Stimulated activated naive CD8-positive, alpha-beta T cell treated with anti-CD3 and anti-CD28 coated beads, Interleukin-15, amount 100 ng/mL, for 72 hours (primary cell): ENCODE results near the gene SGMS1.
"Not testable (repeated sequence)": the region's sequence is repeated elsewhere in the genome, so short reads cannot be mapped to it uniquely, and the experiment has no call there.

Experiments
- ATAC-seq: fragments of 150-1000 bp; cut with Tn5 transposase; 2 replicates; pipeline ENCODE4 v1.10.0; 2021; ENCODE audit warnings: mild to moderate bottlenecking, moderate library complexity
- DNase-seq, 2 donors: peaks; one replicate each; pipeline ENCODE4 v3.0.0; 2021 to 2022
- H3K27ac Mint-ChIP-seq, 2 donors: one replicate each; pipeline ENCODE4 v1.8.0; 2022; ENCODE audit warnings: mild to moderate bottlenecking in 2 of 2, mixed read lengths in 2 of 2, moderate library complexity in 2 of 2
- H3K27me3 Mint-ChIP-seq: one replicate; pipeline ENCODE4 v1.8.0; 2022; ENCODE audit warnings: mixed read lengths
- H3K4me1 Mint-ChIP-seq: one replicate; pipeline ENCODE4 v1.8.0; 2022; ENCODE audit warnings: mild to moderate bottlenecking, mixed read lengths
- H3K4me3 Mint-ChIP-seq, 2 donors: one replicate each; pipeline ENCODE4 v1.8.0; 2022; ENCODE audit warnings: mild to moderate bottlenecking in 2 of 2, mixed read lengths in 2 of 2, moderate library complexity in 1 of 2
- H3K9me3 Mint-ChIP-seq, 2 donors: one replicate each; pipeline ENCODE4 v1.8.0; 2022; ENCODE audit warnings: mixed read lengths in 2 of 2

The SGMS1 gene

GRCh38 chr10:50453940-50454339 lies 169.8 kb downstream of the SGMS1 start:
- no peak overlapping the region for H3K4me3 Mint-ChIP-seq
- no peak overlapping the region for H3K27ac Mint-ChIP-seq
- peaks cover 5% of the 10 kb centered on the region for H3K4me1 Mint-ChIP-seq
- no peak for ATAC-seq
- no peaks in the 10 kb centered on the region for H3K27me3 Mint-ChIP-seq
- DNase-seq: no peak
- H3K9me3 Mint-ChIP-seq: no peaks in the 10 kb centered on the region

GRCh38 chr10:50452603-50453002 lies 171.2 kb downstream of the SGMS1 start:
- H3K4me1 Mint-ChIP-seq: peaks cover 5% of the 10 kb centered on the region
- DNase-seq (no peak), ATAC-seq (no peak)
- H3K4me3 Mint-ChIP-seq: no peak overlapping the region
- no peak overlapping the region for H3K27ac Mint-ChIP-seq
- no peaks in the 10 kb centered on the region for H3K9me3 Mint-ChIP-seq
- H3K27me3 Mint-ChIP-seq: no peaks in the 10 kb centered on the region

DNA sequence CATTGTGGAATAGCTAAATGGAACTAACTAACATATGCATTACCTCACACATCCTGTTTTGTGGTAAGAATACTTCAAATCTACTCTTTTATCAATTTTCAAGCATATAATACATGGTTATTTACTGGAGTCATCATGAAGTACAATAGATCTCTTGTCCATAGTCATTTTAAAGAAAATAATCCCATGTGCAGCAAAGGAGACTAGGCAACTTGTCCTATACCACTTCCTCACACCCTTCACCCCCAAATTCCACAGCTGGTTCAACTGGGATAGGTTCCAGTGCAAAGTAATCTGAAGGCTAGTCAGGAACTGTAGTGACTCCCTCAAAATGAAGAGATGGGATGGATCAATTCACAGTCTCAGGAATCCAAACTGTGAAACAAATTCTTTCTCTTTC lies 176.1 kb downstream of the SGMS1 start:
- DNase-seq (no peak), ATAC-seq (no peak)
- Mint-ChIP-seq H3K9me3 (peaks cover 6 to 8% of the 10 kb centered on the region in 2 donors), H3K27ac (no peak overlapping the region), H3K4me1 (peaks cover 5% of the 10 kb centered on the region), H3K4me3 (no peak overlapping the region), H3K27me3 (no peaks in the 10 kb centered on the region)

GRCh38 chr10:50445777-50446176 lies 178.0 kb downstream of the SGMS1 start:
- DNase-seq, ATAC-seq, H3K4me1 Mint-ChIP-seq, H3K27ac Mint-ChIP-seq, H3K4me3 Mint-ChIP-seq, H3K27me3 Mint-ChIP-seq, H3K9me3 Mint-ChIP-seq: not testable (repeated sequence)

DNA sequence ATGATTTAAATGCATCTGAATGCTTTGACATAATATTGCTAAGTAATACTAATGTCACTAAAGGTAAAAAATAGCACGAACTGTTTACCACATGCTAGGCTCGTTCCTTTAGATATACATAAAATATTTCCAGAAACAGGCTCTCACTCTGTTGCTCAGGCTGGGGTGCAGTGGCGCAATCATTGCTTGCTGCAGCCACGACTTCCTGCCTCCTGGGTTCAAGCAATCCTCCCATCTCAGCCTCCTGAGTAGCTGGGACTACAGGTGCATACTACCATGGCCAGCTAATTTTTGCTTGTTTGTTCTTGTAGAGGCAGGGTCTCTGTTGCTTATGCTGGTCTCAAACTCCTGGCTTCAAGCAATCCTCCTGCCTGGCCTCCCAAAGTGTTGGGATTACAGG lies 183.3 kb downstream of the SGMS1 start:
- peaks cover 25% of the 10 kb centered on the region for H3K4me1 Mint-ChIP-seq
- no peak overlapping the region for H3K27ac Mint-ChIP-seq
- H3K9me3 Mint-ChIP-seq: no peaks in the 10 kb centered on the region
- no peak overlapping the region for H3K4me3 Mint-ChIP-seq
- ATAC-seq (no peak), DNase-seq (no peak)
- no peaks in the 10 kb centered on the region for H3K27me3 Mint-ChIP-seq

DNA sequence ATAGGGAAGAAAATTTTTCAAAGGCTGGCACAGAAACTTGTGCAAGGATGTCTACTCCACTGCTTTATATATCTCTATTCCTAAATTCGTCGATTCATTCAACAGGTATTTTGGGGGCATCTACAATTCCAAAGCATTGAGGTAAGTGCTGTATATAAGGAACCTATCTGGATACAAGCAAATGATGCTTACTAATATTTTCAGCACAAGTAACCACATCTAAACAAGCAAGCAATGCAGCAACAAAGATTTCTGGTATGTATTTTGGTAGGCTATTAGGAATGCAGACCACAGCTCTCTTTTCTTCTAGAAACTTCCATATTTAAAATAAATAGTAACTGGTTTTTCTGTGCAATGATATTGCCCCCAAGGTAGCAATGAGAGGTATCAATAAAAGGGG lies 183.9 kb downstream of the SGMS1 start:
- H3K27ac Mint-ChIP-seq: no peak overlapping the region
- H3K4me1 Mint-ChIP-seq: peaks cover 25% of the 10 kb centered on the region
- ATAC-seq: no peak
- H3K9me3 Mint-ChIP-seq: no peaks in the 10 kb centered on the region
- no peaks in the 10 kb centered on the region for H3K27me3 Mint-ChIP-seq
- H3K4me3 Mint-ChIP-seq: no peak overlapping the region
- DNase-seq: no peak

DNA sequence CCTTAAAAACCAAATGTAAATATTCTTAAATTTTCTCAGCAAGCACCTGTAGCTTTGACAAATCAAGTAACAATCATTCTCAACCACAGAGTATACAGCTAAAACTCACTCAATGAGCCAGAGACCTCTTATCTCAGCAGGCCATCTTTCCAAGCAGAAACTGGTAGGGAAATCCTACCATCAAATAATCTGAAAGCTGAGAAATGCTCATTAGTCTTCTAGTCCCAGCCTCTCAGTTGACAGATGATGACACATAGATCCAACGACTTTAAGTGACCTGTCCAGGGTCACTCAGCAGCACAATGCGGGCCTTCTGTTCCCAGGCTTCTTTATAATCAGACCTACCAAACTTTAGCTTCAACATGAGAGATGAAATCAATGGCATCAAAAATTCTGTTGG lies 184.6 kb downstream of the SGMS1 start:
- no peak for ATAC-seq
- no peak for DNase-seq
- peaks cover 28% of the 10 kb centered on the region for H3K4me1 Mint-ChIP-seq

DNA sequence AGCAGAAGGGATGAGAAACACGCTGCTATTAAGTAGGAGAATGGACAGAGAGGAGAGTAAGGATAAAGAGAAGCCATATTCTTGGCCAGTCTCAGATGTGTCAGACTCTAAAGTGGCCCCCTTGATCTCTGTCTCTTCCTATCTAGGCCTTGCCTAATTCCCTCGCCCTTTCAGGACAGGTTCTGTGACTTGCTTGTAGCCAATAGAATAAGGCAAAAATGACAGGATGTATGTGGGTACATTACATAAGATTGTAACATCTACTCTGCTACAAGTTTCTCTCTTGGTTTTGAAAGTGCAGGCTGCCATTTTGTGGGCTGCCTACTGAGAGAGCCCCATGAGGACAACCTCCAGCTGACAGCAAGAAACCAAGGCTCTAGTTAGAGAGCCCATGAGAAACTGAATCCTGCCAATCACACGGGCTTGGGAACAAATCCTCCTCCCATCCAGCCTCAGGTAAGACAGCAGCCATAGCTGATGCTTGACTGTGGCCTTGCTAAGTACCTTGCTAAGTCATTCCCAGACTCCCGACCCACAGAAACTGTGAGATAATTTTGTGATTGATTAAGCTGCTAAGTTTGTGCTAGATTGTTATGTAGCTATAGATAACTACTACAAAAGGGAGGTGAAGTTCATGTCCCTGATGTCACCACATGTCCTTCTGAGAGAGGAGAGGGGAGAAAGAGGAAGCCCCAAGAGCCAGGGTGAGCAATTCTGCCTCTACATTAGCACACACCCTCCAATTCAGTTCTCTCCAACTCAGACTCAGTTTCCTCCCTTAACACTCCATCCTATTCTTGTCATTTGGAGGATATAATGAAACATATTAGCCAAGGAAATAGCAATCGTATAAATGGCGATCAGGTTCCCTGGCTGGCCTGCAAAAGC lies 185.5 kb downstream of the SGMS1 start:
- Mint-ChIP-seq H3K4me3 (no peak overlapping the region), H3K27ac (peak overlapping the region in 1 of 2 donors; percentile 11), H3K9me3 (no peaks in the 10 kb centered on the region), H3K4me1 (peaks cover 37% of the 10 kb centered on the region), H3K27me3 (no peaks in the 10 kb centered on the region)
- ATAC-seq: peak; percentile 62
- DNase-seq: no peak

More for the DNA sequence above, 184.6 kb downstream of the SGMS1 start:
- H3K27ac Mint-ChIP-seq: no peak overlapping the region
- H3K9me3 Mint-ChIP-seq: no peaks in the 10 kb centered on the region
- H3K4me3 Mint-ChIP-seq: no peak overlapping the region
- H3K27me3 Mint-ChIP-seq: no peaks in the 10 kb centered on the region

- H3K4me1 Mint-ChIP-seq: peaks cover 48% of the 10 kb centered on the region
- H3K4me3 Mint-ChIP-seq: no peak overlapping the region
- ATAC-seq (no peak), DNase-seq (no peak)
- no peaks in the 10 kb centered on the region for H3K27me3 Mint-ChIP-seq
- H3K27ac Mint-ChIP-seq: peak overlapping the region in 1 of 2 donors; percentile 14
- no peaks in the 10 kb centered on the region for H3K9me3 Mint-ChIP-seq
These were observed 186.5 kb downstream of the SGMS1 start for GRCh38 chr10:50437248-50437647.

DNA sequence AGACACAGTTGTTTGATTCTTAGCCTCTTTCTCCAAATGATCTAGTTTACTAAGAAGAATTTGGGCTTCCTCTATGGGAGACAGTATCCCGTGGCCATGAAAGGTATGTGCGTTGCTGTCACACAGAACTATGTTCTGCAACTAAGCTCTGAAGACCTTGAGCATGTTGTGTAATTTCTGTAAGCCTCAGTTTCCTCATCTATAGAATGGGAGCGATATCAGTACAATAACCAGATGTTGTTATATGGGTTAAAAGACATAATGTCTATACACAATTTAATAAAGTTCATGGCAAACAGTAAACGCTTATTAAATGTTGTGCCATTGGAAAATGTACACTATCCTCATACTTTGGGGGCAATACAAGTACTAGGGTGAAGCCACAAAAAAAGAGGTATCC lies 187.0 kb downstream of the SGMS1 start:
- ATAC-seq (no peak), DNase-seq (no peak)
- H3K27ac Mint-ChIP-seq: no peak overlapping the region
- H3K4me3 Mint-ChIP-seq: no peak overlapping the region
- no peaks in the 10 kb centered on the region for H3K9me3 Mint-ChIP-seq
- no peaks in the 10 kb centered on the region for H3K27me3 Mint-ChIP-seq
- H3K4me1 Mint-ChIP-seq: peaks cover 52% of the 10 kb centered on the region

- Mint-ChIP-seq H3K27ac (peak overlapping the region; percentile 83 to 92), H3K4me1 (peaks cover 40% of the 10 kb centered on the region), H3K4me3 (peak overlapping the region; percentile 49 to 63), H3K9me3 (no peaks in the 10 kb centered on the region), H3K27me3 (no peaks in the 10 kb centered on the region)
- peak; percentile 83 for ATAC-seq
- DNase-seq: no peak
These were observed 191.3 kb downstream of the SGMS1 start for GRCh38 chr10:50432211-50433009.

GRCh38 chr10:50431791-50432190 lies 192.0 kb downstream of the SGMS1 start:
- Mint-ChIP-seq H3K4me1 (peaks cover 39% of the 10 kb centered on the region), H3K27ac (peak overlapping the region in 1 of 2 donors; percentile 44), H3K9me3 (no peaks in the 10 kb centered on the region), H3K27me3 (no peaks in the 10 kb centered on the region), H3K4me3 (peak overlapping the region; percentile 37 to 70)
- DNase-seq (peak; percentile 16 to 41), ATAC-seq (peak; percentile 81)

GRCh38 chr10:50431133-50431532 lies 192.6 kb downstream of the SGMS1 start:
- H3K27ac Mint-ChIP-seq: no peak overlapping the region
- H3K4me1 Mint-ChIP-seq: peaks cover 45% of the 10 kb centered on the region
- ATAC-seq: no peak
- no peaks in the 10 kb centered on the region for H3K9me3 Mint-ChIP-seq
- peak overlapping the region in 1 of 2 donors; percentile 12 for H3K4me3 Mint-ChIP-seq
- DNase-seq: no peak
- H3K27me3 Mint-ChIP-seq: no peaks in the 10 kb centered on the region

DNA sequence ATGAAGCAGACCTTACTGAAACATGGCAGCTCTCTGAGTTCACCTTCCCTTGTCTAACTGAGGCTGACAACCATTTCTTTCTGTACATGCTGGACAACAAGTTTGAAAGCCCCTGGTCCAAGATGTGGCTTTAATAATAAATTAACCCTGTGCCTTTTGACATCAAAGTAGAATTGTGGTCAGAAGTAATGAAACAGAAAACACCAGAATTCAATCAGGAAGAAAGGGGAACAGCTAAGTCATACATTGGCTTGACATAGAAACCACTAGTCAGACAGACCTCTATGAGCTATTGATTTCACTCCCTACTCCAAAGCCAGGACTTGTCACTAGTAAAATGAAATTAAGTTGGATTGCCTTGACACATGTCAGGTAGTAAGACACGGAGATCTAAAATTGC lies 197.3 kb downstream of the SGMS1 start:
- Mint-ChIP-seq H3K27ac (no peak overlapping the region), H3K9me3 (no peaks in the 10 kb centered on the region), H3K4me1 (peaks cover 23% of the 10 kb centered on the region), H3K4me3 (no peak overlapping the region), H3K27me3 (no peaks in the 10 kb centered on the region)
- no peak for DNase-seq
- ATAC-seq: peak; percentile 67

DNA sequence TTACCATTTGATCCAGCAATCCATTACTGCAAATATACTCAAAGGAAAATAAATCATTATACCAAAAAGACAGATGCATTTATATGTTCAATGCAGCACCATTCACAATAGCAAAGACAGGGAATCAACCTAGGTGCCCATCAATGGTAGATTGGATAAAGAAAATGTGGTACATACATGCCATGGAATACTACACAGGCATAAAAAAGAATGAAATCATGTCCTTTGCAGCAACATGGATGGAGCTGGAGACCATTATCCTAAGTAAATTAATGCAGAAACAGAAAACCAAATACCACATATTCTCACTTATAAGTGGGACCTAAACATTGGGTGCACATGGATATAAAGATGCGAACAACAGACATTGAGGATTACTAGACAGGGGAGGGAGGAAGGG lies 198.5 kb downstream of the SGMS1 start:
- not testable (repeated sequence) for ATAC-seq, H3K4me3 Mint-ChIP-seq, H3K9me3 Mint-ChIP-seq, H3K27me3 Mint-ChIP-seq, DNase-seq, H3K27ac Mint-ChIP-seq
- H3K4me1 Mint-ChIP-seq: peaks cover 32% of the 10 kb centered on the region

DNA sequence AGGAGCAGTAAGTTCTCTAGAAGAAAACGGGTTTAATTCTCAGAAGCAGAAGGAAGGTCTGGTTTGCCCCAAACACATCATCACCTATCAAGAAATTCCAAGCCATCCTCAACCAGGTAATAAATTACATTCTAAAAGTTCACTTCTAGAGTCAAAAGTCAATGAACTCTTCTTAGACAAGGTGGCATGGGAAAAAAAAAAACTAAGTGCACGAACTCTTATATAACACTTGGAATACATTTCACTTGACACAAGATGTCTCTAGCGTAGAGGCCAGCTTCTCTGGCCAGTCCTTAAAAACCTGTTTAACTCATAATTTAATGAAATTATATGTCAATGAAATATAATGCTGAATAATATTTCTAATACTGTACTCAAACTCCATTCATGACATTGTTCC lies 200.3 kb downstream of the SGMS1 start:
- Mint-ChIP-seq H3K4me3 (no peak overlapping the region), H3K4me1 (peaks cover 38% of the 10 kb centered on the region), H3K9me3 (no peaks in the 10 kb centered on the region), H3K27me3 (no peaks in the 10 kb centered on the region), H3K27ac (no peak overlapping the region)
- no peak for DNase-seq
- no peak for ATAC-seq
